MM.1S (cell line): ENCODE measurements around the gene UNC5C.

ENCODE experiments used
- DNase-seq: peaks from one replicate; pipeline ENCODE4 v3.0.0-alpha.2; 2015
- H2AFZ ChIP-seq: fragments of 300-600 bp; sonication (generic); 2 replicates; pipeline ENCODE4 v1.6.0; 2016; ENCODE audit warnings: antibody characterized with exemption, low read length
- H3F3A ChIP-seq: fragments of 300-600 bp; sonication (generic); 2 replicates; pipeline ENCODE4 v1.6.1; 2016; ENCODE audit warnings: mild to moderate bottlenecking, antibody characterized with exemption, low read length, moderate library complexity, mixed read lengths; ENCODE audit not compliant: insufficient read depth
- H3K27ac ChIP-seq: fragments of 300-600 bp; sonication (generic); 2 replicates; pipeline ENCODE4 v1.5.1; 2016; ENCODE audit warnings: mild to moderate bottlenecking, low read length
- H3K27me3 ChIP-seq: fragments of 300-600 bp; sonication (generic); replicated peaks from 2 replicates; pipeline ENCODE4 v1.6.0; 2016; ENCODE audit warnings: low read length; ENCODE audit not compliant: insufficient read depth
- H3K36me3 ChIP-seq: fragments of 300-600 bp; sonication (generic); replicated peaks from 2 replicates; pipeline ENCODE4 v1.6.1; 2016; ENCODE audit warnings: mild to moderate bottlenecking, low read length, mixed read lengths; ENCODE audit not compliant: insufficient read depth
- H3K4me1 ChIP-seq: fragments of 300-600 bp; sonication (generic); 2 replicates; pipeline ENCODE4 v1.6.1; 2016; ENCODE audit warnings: low read length, mixed read lengths
- H3K4me2 ChIP-seq: fragments of 300-600 bp; sonication (generic); 2 replicates; pipeline ENCODE4 v1.6.0; 2016; ENCODE audit warnings: low read depth, low read length
- H3K4me3 ChIP-seq: fragments of 300-600 bp; sonication (generic); 2 replicates; pipeline ENCODE4 v1.5.1; 2016; ENCODE audit warnings: low read length, mixed read lengths
- H3K79me2 ChIP-seq: fragments of 300-600 bp; sonication (generic); 2 replicates; pipeline ENCODE4 v1.6.1; 2016; ENCODE audit warnings: mixed run types, low read length, mixed read lengths
- H3K9ac ChIP-seq: fragments of 300-600 bp; sonication (generic); 2 replicates; pipeline ENCODE4 v1.6.1; 2016; ENCODE audit warnings: low read length, mixed read lengths
- H3K9me2 ChIP-seq: fragments of 300-600 bp; sonication (generic); replicated peaks from 2 replicates; pipeline ENCODE4 v1.6.1; 2016; ENCODE audit warnings: mild to moderate bottlenecking, low read length, mixed read lengths; ENCODE audit not compliant: insufficient read depth
- H3K9me3 ChIP-seq: fragments of 300-600 bp; sonication (generic); replicated peaks from 2 replicates; pipeline ENCODE4 v1.6.1; 2016; ENCODE audit warnings: mild to moderate bottlenecking, low read length, mixed read lengths; ENCODE audit not compliant: insufficient read depth
- H4K20me1 ChIP-seq: fragments of 300-600 bp; sonication (generic); 2 replicates; pipeline ENCODE4 v1.6.1; 2016; ENCODE audit warnings: mild to moderate bottlenecking, low read length, moderate library complexity, mixed read lengths; ENCODE audit not compliant: insufficient read depth
- EZH2 ChIP-seq: fragments of 300-600 bp; sonication (generic); optimal IDR thresholded peaks from 2 replicates; pipeline ENCODE3; 2017; ENCODE audit warnings: low read depth, mild to moderate bottlenecking, antibody characterized with exemption, low read length, mixed read lengths
- EZH2phosphoT487 ChIP-seq: fragments of 300-600 bp; sonication (generic); IDR thresholded peaks from 2 replicates; pipeline ENCODE4 v1.6.1; 2018; ENCODE audit warnings: antibody characterized with exemption, low read length
- TF ChIP-seq, protein P1 (sequence below): fragments of 300-600 bp; sonication (generic); IDR thresholded peaks from 2 replicates; pipeline ENCODE4 v1.5.1; 2016; ENCODE audit warnings: antibody characterized with exemption, low read length, mixed read lengths

UNC5C gene

GRCh38 chr4:95556207-95556859 is 7.6 kb upstream of the UNC5C start:
- no peak overlapping the region for H3K4me3 ChIP-seq
- no peaks in the 10 kb centered on the region for H3K9me2 ChIP-seq
- H3K9ac ChIP-seq: no peak overlapping the region
- H4K20me1 ChIP-seq: no peaks in the 10 kb centered on the region
- H3F3A ChIP-seq: no peaks in the 10 kb centered on the region
- H3K36me3 ChIP-seq: no peaks in the 10 kb centered on the region
- no peak overlapping the region for H2AFZ ChIP-seq
- no peak for TF ChIP-seq EZH2phosphoT487
- TF ChIP-seq, protein P1, sequence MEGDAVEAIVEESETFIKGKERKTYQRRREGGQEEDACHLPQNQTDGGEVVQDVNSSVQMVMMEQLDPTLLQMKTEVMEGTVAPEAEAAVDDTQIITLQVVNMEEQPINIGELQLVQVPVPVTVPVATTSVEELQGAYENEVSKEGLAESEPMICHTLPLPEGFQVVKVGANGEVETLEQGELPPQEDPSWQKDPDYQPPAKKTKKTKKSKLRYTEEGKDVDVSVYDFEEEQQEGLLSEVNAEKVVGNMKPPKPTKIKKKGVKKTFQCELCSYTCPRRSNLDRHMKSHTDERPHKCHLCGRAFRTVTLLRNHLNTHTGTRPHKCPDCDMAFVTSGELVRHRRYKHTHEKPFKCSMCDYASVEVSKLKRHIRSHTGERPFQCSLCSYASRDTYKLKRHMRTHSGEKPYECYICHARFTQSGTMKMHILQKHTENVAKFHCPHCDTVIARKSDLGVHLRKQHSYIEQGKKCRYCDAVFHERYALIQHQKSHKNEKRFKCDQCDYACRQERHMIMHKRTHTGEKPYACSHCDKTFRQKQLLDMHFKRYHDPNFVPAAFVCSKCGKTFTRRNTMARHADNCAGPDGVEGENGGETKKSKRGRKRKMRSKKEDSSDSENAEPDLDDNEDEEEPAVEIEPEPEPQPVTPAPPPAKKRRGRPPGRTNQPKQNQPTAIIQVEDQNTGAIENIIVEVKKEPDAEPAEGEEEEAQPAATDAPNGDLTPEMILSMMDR: no peak
- no peak for TF ChIP-seq EZH2
- no peaks in the 10 kb centered on the region for H3K4me1 ChIP-seq
- H3K9me3 ChIP-seq: no peaks in the 10 kb centered on the region
- no peaks in the 10 kb centered on the region for H3K79me2 ChIP-seq
- no peaks in the 10 kb centered on the region for H3K27me3 ChIP-seq
- DNase-seq: no peak
- H3K4me2 ChIP-seq: no peak overlapping the region
- no peak overlapping the region for H3K27ac ChIP-seq

- H2AFZ ChIP-seq: no peak overlapping the region
- DNase-seq: no peak
Measured at GRCh38 chr4:95552942-95553550, 4.3 kb upstream of the UNC5C start.

DNA sequence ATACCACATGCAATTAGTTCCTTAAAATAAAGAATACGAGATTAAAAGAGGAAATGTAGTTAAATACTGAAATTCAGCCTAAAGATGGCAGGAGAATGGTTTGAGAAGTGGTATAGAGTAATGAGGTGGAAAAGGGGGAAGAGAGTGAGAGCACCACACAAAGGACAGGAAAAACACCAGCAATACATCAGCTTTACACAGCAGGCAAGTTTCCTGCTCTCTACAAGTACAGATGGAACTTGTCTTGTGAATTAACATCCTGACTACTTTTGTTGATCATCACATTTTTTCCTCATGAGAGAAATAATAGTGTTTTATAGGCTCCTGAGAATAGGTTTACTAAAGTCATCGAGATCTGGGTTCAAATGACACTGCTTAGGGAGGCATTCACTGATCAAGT is 2.9 kb upstream of the UNC5C start:
- Histone ChIP-seq H3K79me2 (no peaks in the 10 kb centered on the region), H3F3A (no peaks in the 10 kb centered on the region), H3K9me3 (no peaks in the 10 kb centered on the region), H3K27me3 (no peaks in the 10 kb centered on the region), H3K27ac (no peak overlapping the region), H3K4me1 (no peaks in the 10 kb centered on the region), H3K9me2 (no peaks in the 10 kb centered on the region), H3K4me2 (no peak overlapping the region), H3K36me3 (no peaks in the 10 kb centered on the region), H4K20me1 (no peaks in the 10 kb centered on the region), H3K4me3 (no peak overlapping the region), H2AFZ (no peak overlapping the region), H3K9ac (no peak overlapping the region)
- DNase-seq: no peak
- TF ChIP-seq, protein P1: no peak
- TF ChIP-seq EZH2 (no peak), EZH2phosphoT487 (no peak)

More at GRCh38 chr4:95552942-95553550, 4.3 kb upstream of the UNC5C start:
- no peak overlapping the region for H3K4me3 ChIP-seq
- H3K36me3 ChIP-seq: no peaks in the 10 kb centered on the region
- no peaks in the 10 kb centered on the region for H3K9me2 ChIP-seq
- H4K20me1 ChIP-seq: no peaks in the 10 kb centered on the region
- H3K27me3 ChIP-seq: no peaks in the 10 kb centered on the region
- TF ChIP-seq, protein P1: no peak
- TF ChIP-seq EZH2phosphoT487: no peak
- TF ChIP-seq EZH2: no peak
- H3K9me3 ChIP-seq: no peaks in the 10 kb centered on the region
- H3K27ac ChIP-seq: no peak overlapping the region
- H3F3A ChIP-seq: no peaks in the 10 kb centered on the region
- H3K9ac ChIP-seq: no peak overlapping the region
- H3K79me2 ChIP-seq: no peaks in the 10 kb centered on the region
- H3K4me2 ChIP-seq: no peak overlapping the region
- H3K4me1 ChIP-seq: no peaks in the 10 kb centered on the region
